ENCODE measurements around the gene ETS1. TPM values are rescaled to one million over a fixed set of nuclear protein-coding genes. Genes with fewer than 3 reads are reported as not detected.

ETS1 gene
- polyA plus RNA-seq, 1 donor = 75.5 TPM

DNA sequence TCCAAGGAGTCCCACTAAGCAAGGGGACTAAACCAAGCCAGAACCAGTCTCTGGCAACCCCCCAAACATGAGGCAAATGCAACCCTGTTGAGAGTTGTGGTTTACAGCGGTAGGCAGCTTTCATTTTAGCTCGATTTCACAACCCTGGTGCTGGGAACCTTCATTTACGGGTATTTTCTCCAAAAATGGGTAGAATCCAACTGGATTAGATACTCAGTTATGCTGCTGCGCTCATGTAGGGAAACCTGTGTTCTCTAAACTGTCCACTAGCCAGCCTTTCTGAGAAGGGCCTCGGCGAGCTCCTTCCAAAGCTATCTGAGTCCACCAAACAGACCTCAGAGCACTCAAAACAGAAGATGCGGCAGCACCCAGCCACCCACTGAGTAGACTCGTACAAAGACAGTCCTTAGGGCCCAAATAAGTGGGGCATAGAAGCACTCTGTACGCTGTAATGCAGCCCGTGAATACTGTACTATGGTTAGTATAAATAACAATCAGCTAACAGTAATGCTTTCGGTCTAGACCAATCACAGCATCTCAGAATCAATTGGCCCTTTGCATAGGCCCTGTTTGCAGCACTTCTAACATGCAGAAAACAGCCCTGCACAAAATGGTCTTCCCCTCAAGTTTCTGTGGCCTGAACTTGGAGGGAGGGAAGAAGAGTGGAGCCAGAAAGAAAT, 104.7 kb downstream of the ETS1 start:
- no peak for DNase-seq

DNA sequence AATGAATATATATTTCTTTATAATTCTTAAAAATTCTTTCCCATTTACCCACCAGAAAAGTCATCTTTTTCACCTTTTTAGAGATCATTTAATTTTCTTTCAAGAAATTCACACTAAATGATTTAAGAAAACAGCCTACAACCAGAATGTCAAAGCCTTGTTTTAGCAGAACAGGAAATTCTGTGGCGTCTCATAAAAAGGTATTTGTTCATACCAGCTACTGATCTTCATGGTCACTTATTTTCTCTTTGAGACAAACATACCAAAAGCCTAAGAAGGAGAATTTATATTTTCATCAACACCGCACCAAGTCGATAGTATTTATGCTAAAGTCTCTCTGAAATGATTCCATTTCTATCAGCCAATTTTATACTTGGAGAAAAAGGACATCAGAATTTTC, 105.3 kb downstream of the ETS1 start:
- no peak for DNase-seq

GRCh38 chr11:128481135-128481534, 106.2 kb downstream of the ETS1 start:
- no peak for DNase-seq

DNA sequence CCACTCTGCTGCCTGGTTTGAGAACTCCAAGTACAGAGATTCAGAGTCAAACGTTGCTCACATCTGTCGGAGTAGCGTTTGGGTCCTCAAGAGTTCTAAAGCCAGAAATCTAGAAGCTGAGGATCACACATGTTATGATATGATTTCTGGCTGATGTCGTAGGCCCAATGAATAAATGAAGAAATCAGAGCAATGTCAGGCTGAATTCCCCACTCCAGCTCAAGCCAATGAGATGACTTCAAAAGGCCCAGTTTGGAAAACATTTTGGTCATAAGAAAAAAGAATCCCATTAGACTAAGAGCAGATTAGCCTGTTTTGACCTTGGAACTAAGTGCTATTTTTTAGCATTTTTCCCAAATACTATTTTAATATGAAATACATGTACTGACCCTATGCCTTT, 106.7 kb downstream of the ETS1 start:
- no peak for DNase-seq

- DNase-seq = no peak
These were observed 107.3 kb downstream of the ETS1 start for GRCh38 chr11:128480066-128480465.

DNA sequence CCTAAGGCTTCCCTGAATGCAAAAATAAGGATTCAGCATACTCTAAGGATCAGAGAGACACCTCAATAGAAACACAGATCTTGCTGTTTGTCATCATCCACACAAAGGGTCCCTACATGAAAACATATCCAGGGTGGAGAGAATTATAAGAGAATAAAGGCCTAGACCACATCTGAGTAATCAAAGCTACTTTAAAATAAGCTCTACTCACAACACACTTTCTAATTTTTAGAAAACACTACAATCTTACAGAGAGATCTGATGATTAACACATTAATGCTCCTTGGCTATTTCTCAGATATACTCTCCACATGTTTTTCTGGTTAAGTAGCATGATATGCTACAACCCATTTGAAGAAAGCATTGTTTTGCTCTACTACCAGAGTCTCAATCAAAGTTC, 108.2 kb downstream of the ETS1 start:
- no peak for DNase-seq

GRCh38 chr11:128478305-128478704, 109.1 kb downstream of the ETS1 start:
- DNase-seq = no peak

DNA sequence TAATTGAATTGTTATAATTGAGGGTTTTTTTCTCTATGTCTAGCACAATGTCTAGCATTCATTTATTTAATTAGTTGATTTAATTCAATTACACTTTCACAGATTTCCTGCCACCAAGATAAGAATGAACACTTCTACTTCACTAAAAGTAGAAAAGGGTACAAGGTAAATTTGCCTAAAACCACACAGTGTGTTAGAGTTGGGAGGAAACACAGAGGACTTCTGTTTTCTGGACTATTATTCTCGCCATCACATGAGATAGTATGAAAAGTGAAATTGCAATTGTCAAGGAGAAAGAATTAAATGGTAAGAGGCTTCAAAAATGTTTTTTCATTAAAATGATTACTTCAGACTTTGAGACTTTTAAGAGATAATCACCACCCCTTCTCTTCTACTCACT, 109.5 kb downstream of the ETS1 start:
- no peak for DNase-seq

DNA sequence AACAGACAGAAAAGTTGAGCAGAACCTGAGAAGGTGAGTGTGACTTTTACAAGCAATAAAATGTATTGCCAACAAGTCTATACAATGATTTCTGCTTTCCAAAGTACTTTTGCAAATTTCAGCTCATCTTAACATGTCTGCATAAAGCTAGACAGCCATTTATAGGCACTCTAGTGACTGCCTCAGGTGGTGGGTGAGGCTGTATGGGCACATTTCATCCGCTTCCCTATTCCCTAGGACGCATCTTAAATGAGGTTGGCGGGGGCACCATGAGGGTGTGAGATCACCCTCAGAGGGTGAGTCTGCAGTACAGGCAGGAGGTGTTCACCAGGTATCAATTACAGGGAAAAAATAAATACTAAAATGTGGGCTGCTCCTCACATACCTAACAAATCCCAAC, 110.1 kb downstream of the ETS1 start:
- DNase-seq = no peak

DNA sequence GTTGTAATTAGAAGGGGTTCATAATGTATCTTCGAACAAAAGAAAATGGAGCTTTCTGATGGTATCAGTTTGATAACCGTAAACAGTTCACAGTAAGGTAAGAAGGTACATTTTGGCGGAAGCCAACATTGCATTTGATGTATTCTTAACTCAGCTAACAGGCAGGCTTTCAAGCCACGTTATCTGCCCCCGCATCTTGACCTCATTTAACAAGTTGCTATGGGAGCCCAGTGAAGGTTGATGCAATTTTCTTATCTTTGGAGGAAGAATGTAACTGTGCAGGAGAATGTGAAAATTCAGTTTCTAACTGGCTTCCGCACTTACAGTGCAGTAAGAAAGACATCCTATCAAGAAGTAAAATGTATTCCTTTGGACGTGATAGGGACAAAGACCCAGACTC, 110.6 kb downstream of the ETS1 start:
- no peak for DNase-seq

DNA sequence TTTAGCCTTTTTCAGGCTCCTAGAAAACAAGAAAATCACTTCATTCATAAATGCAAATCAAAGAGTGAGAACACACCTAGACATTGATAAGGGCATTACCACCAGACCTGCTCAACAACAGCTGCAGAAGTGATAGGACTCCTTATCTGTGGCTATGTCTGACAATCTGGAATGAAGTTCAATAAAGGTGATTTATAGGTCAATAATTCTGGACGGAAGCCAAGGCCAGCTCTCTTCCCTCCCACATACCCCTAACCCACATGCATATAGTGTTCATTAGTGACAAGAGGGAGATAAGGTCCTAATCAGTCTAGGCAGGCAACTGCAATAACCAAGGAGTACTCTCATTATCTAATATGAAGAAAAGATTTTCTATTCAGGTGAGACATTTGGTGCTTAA, 111.3 kb downstream of the ETS1 start:
- no peak for DNase-seq

DNA sequence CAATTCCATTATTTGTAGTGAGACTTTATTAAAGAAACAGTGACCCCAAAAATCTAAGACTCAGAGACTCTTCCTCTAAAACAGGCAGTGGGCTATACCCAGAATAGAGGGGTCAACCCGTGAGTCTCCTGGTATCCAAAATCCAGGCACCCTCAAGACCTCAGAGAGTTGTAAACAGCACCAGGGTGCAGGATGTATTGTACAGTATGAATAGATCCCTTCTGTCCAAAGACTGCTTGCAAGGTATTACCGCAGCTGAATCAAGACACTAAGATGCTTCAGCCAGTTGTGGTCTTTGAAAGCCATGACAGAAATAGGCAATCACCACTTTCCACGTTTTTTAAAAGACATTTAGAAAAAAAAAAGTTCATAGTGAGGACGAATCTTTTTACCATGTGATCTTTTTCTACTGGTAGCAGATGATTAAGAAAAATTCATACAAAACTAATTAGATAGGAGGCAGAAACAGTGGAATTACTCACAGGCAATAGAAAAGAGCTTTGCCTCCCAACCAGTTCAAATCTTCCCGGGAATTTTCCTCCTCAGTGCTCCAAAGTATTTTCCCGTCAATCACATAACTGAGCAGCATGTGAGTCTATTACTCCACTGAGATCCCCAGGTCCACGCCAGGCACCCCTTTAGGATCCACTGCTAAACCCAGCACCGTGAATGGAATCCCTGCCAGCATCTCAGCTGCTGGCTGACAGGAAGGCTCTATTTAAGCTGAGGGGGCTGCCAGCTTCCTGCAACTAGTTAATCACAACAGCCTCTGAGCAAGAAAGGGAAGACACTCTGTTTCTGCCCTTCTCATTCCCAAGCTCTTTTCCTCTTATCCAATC, 113.1 kb downstream of the ETS1 start:
- no peak for DNase-seq

GRCh38 chr11:128473636-128474035, 113.7 kb downstream of the ETS1 start:
- DNase-seq = no peak

DNA sequence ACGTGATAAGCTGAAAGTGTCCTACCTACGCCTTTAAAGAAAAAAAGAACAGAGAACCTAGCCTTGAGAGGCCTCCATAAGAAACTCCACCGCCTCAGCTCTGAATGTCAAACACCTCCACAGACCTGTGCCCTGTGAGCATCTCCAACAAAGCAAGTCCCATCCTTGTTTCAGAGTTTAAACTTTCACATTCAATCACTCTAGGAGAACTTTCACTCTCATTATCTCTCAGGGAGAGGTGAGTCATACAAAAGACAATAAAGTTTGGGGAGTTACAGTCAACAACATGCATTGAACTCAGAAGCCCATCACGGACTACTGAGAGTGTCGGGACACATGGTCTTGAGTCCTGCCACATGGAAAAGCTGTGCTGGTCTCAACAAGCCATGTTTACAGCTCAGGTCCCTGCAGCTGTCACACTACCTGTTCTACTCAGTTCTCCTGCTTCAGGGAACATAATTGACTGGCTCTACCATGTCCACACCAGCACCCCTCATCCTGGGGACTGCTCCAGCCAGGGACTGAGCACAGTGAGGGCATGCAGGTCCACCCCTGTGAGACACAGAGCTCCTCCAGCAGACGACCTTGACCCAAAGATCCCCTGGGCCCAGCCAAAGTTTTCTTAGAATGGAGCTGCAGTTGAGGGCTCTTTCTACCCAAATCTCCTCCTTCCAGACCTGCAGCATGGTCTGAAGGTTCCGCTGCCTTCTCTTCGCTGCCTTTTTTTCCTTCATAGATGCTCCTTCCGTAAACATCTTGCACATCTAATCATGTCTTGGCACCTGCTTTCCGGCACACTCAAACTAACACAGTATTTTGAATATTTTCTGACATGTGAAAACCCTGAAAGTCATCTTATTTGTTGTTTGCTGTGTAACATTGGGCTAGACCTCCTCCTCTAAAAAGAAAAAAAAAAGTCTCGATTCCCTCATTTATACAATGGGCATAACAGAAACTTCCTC, 114.9 kb downstream of the ETS1 start:
- DNase-seq = no peak

GRCh38 chr11:128471138-128471661, 116.2 kb downstream of the ETS1 start:
- no peak for DNase-seq

DNA sequence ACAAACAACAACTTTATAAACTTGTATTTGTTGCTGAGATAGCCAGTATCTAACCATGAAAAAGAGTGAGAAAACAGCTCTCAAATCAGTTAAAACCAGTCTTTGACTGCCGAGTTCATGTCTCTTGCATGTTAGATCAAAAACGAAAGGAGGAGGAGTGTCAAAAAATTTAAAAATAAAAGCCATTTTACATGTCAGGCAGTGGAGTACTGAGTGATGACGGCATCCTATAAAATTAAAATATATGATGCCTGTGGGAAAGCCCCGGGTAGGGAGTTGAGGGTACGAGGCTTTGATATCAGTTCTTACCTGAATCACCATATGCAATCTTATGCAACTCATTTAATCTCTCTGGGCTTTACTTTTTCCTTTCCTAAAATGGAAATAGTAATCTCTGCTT, 117.3 kb downstream of the ETS1 start:
- DNase-seq = no peak

DNA sequence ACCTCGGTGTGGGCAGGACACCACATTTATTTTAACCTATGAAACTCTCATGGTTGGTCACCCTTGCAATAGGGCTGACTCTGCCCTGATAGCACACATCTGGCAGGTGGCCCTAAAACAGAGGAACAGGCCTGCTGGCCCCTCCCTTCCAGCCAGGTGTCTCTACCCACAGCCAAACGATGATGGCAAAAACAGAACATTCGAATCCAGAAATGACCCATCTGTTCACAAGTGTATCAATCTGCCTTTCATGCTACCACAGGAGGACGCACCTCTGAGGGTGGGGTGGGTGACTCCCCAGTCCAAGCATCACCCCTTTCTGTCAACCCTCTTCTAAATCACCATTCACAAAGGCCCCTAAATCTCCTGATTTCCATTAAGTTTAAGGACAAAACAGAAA, 118.1 kb downstream of the ETS1 start:
- DNase-seq = no peak

DNA sequence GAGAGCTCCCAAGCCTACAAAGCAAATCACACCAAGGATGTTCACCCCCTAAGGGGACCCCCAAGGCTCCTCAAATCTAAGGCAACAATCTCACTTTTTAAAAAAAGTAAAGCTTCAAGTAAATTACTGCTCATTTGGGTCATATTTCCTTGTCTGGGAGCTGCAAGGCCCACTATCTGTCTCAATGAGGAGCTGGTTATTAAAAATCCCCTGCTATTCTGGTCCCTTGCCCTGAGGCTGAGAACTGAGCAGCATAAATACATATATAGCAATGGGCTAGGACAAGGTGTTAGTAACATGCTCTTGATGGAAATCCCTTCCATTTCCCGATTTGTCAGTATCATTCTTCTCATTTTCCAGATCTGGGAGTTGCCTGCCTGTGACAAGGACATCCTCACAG, 119.2 kb downstream of the ETS1 start:
- no peak for DNase-seq

DNA sequence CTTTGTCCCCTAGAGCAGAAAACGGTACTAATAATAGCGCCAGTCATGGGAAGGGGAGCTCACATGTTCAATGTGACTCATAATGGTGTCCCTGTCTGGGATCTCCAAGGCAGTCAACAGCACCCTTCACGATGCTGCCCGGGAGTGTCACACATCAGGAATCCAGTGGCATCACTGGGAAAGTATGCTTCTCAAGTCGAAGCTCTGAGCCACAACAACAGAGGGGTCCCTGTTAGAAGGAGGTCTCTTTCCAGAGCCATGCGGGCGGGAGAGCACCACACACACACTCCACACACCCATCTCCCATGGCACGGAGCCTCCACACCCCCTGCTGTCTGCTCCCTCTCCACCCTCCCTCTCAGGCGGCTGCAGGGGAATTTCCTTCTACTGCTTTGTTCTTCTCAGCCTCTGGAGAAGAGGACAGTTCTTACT, 119.7 kb downstream of the ETS1 start:
- no peak for DNase-seq

- DNase-seq = no peak
These were observed 120.3 kb downstream of the ETS1 start for GRCh38 chr11:128467041-128467440.

GRCh38 chr11:128465946-128466705, 121.2 kb downstream of the ETS1 start:
- no peak for DNase-seq

GRCh38 chr11:128465531-128465930, 121.8 kb downstream of the ETS1 start:
- no peak for DNase-seq

Measured in left kidney (tissue), 2 donors.